GM18507 (cell line): Measurements from ENCODE around the gene ACY1.

ENCODE experiments used
- DNase-seq: peaks from one replicate; pipeline ENCODE4 v3.0.0; 2011; ENCODE audit warnings: low read depth; ENCODE audit not compliant: insufficient read length; ENCODE audit errors: extremely low spot score
- FAIRE-seq: peaks from 2 replicates; lab custom pipeline; 2011; peaks lifted over from hg19 to GRCh38; lab: Jason Lieb, UNC

Gene ACY1

GRCh38 chr3:51998774-51999173, 15.4 kb downstream of the ACY1 start:
- FAIRE-seq (no peak), DNase-seq (no peak)

- DNase-seq (no peak), FAIRE-seq (no peak)
Observed at GRCh38 chr3:51999846-52000245, 16.5 kb downstream of the ACY1 start.

DNA sequence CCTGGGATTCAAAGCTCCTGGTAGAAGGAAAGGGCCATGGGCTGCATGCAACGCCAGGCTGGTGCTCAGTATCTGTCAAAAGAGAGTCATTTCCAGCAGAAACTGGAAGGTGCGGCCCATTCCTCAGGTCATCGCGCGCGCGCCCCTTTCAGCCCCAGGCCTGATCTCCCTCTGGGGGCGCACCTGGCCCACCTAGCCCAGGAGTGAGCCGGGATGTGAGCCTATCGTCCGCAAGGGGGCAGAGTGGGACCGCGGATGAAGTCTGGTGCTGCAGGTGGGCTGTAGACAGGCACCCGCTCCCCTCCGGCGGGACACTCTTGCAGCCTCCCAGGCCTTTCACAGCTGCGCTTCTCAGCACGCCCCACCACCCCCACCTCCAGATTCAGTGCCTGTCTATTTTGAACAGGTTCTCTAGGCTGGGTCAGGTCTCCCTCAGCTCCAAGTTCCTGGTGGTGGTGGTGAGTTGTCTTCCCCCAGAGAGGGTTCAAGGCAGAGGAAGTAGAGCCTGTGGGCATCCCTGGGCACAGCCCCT, 18.2 kb downstream of the ACY1 start:
- FAIRE-seq (peak; percentile 91), DNase-seq (peak; percentile 87)

DNA sequence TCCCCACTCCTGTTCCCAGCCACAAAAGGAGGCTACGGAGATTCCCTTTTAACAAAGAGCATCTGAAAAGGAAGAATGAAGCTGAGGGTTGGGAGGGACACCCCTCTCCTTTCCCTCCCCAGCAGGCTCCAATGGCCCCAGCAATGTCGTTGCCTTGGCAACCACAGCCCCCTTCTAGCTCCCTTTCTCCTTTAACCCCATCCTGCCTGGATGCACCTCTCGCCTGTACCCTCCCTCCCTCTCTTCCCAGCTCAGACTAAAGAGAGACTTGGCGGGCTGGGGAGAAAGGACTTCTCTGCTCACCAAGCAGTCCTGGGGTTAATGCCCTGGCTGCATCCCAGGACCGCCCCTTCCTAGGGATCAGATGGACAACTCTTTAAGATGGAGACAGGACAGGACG, 19.4 kb downstream of the ACY1 start:
- no peak for FAIRE-seq
- no peak for DNase-seq

DNA sequence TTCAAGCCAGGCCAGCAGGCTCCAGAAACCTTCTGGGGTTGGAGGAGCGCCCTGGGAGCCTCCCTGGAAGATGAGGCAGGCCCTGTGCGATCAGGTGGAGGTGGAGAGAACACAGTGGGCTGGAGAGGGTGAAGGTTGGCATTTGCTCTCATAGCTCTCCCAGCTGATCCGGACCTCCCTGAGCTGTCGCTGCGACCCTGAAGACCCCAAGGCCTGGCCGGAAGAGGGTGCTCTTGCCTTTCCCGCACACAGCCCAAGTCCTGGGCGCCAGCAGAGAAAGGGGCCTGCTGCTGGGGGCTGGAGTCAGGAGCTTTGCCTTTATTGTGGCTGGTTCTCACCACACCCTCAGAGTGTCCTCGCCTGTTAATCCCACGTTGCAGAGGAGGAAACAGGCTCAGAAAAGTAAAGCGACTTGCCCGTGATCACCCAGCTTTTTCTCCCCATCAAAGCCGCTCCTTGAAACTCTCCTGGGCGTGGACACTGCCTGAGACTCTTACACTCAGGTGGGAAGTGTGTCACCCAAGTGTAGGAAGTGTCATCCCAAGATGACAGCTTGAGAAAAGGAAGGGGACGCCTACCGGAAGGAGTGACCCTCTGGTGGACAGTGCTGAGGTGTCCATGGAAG, 20.9 kb downstream of the ACY1 start:
- DNase-seq (no peak), FAIRE-seq (no peak)

DNA sequence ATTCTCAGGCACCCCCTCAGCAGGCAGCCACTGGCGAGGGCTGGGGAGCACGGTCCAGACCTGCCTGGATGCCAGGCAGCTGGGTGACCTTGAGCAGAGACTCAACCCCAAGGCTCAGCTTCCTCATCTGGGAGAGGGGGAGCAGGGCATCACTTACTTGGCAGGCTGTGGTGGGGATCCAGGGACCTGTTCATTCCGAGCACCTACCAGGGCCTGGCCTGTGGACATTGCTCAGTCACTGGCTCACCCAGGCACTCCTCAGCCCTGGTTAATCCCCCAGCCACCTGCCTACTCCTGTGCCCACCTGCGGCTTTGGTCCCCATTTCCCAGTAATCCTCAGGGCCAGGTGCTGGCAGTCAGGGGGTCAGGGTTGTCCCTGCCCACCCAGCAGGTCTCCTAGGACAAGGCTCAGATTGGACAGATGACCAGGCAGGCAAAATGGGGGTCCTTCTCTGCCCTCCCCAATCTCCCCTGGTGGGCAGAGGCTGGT, 21.6 kb downstream of the ACY1 start:
- DNase-seq (no peak), FAIRE-seq (no peak)

- DNase-seq, result no peak
- FAIRE-seq, result no peak
Observed at GRCh38 chr3:52005571-52005986, 22.2 kb downstream of the ACY1 start.

DNA sequence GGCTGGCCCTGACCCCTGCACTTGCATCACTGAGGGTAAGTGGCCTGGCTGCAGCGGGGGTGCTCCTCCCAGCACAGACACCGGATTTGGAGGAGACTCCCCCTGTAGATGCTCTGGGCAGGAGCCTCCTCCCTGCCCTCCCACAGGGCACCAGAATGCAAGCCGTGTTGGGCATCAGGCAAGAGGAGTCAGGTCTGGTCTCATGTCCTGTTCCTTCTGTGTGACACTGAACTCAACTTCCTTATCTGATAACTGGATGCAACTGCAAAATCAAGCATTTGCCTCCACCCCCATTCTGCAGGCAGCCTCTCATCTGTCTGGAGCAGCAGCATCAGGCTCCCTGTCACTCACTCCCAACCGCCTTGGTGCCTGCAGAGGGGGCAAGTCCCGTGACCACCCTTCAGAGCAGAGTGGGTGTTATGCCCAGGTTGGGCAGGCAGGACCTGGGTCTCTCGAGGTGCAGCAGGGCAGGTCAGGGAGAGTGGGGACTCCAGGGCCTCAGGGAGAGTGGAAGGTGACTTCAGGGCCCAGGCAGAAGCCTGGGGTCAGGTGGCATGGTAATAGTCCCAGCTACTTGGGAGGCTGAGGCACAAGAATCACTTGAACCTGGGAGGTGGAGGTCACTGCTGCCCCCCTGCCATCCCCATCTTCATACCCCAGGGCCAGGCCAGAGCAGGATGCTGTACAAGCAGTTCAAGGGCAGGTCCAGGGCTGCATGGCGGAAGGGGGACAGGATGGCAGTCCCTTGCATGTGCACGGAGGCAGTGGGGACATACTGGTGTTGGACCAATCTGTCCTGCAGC, 22.9 kb downstream of the ACY1 start:
- DNase-seq (no peak), FAIRE-seq (peak; percentile 21)

DNA sequence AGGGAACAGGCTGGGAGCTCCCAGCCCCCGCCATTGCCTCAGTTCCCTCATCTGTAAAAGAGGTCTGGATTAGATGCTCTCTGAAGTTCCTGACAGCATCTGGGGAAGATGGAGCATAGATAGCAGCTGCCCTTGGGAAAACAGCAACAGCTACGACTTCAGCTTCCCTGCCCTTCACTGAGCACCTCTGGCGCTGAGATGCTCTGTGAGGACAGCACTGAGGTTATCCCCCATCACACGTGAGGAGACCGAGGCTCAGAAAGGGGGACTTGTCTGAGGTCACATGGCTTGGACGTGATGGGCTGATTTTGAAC, 23.4 kb downstream of the ACY1 start:
- FAIRE-seq (no peak), DNase-seq (no peak)

DNA sequence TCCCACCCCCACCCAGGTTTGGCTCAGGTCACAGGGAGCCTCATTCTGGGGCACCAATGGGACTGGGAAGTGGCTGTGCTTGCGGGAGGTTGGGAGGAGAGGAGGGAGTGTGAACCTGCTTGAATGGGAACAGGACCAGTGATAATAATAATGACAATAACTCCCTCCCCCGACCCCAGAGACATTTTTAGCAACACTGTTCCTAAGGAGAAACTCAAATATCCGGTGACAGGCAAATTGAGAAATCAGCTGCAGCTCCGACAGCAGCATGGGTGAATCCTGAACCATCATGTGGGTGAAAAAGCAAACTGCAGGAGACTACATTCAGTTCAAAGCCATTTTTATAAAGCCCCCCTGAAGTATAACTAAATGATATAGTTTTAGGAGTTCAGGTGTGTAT, 24.0 kb downstream of the ACY1 start:
- DNase-seq (no peak), FAIRE-seq (no peak)

- FAIRE-seq (no peak), DNase-seq (no peak)
Observed at GRCh38 chr3:52010431-52010830, 27.1 kb downstream of the ACY1 start.

DNA sequence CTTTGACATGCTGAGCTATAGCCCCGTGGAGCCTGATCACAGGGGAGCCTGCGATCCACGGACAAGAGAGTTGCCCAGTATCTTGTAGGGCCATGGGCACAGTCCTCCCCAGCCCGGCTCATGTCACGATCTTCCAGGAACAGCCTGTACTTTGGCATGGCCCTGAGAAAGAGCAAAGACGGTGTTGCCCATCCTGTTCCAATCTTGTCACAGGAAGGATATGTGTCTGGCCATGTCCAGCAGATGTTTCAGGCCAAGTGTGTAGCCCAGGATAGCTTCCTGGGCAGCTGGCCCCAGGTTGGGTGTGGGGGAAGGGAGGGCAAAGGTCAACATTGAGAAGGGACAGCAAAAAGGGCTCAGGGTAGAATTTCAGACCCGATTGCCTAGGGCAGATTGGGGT, 29.4 kb downstream of the ACY1 start:
- FAIRE-seq, result no peak
- no peak for DNase-seq

DNA sequence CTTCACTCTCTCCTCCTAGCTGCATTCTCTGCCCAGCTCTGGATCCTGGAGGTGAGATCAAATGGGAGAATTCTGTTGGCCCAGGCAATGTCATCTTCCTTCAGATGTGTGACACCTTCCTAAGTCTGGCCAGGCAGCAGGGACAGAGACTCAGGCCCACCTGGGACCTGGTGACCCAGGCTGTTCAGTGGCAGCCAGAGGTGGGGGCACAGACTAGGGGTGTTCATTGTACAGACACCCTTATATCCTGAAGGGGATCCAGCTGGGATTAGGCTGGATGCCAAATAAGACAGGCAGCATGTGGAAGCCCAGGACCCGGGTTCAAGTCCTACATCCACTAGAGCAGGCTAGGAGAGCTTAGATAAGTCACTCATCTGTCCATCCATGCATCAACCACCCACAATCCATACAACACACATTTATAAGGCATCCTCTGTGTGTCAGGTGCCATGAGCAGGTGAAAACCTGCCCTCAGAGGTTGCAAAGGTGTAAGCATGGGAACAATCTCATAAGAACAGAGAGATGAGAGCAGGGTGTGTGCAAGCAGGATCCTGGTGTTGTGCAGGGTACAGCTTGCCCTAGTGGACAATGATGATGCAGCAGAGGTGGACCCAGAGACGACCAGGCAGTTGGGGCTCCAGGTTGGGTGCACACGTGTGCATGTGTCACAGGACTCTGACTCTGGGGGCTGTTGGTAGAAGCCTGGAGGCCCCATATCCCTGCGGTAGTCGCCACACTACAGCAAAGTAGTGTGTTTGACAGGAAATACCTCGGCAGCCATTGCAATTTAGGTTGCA, 30.7 kb downstream of the ACY1 start:
- no peak for DNase-seq
- no peak for FAIRE-seq

DNA sequence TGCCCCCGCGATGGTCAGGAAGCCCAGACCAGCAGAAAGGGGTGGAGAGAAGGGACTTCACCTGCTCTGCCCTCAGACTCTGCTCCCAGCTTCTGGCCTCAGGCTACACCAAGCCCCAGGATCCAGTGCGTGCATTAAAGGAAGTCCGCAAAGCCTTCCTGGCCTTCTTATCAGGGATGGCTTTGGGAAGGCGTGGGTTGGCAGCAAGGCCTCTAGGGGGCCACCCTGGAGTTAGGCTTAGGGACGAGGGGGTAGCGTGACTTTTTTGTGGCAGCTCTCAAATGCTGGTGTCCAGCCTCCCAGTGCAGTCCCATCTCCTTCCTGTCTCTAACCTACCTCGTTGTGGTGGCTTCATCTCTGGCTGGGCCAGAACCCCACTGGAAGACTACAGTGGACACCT, 31.3 kb downstream of the ACY1 start:
- FAIRE-seq, result no peak
- DNase-seq, result no peak

DNA sequence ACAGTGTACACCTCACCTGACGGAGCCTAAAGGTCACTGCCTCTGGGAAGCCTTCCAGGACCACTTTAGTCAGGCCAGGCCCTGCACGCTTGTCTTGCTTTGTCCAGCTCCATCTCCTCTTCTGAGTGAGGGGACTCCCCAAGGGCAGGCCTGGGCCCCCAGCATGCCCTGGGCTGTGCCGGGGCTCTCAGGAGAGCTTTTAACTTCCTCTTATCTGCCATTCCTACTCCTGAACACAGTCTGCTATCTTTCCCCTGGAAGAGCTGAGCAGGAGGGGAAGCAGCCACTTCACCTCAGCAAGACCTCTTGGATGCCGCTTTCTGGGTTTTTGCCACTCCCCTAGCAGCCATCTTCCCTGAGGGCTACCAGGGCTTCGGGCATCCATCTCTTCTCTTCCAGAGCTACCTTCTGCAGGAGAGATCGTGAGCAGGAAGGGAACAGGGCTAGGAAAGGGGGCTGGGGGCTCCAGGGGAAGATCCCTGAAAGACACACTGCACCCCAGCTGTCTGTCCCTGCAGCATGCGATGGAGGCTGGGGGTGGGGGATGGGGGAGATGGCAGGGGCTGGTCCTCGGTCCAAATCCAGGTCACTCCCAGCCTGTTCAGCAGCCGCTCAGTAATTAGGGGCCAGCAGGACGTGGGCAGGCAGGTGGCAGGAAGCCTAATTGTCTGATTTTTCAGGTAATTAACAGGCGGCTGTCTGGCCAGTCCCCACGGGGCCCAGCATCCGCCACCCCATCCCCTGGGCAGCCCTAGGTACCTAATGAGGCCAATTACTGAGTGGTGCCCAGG, 32.3 kb downstream of the ACY1 start:
- FAIRE-seq, result no peak
- DNase-seq, result no peak

- DNase-seq (no peak), FAIRE-seq (no peak)
Observed at GRCh38 chr3:52017586-52017985, 34.3 kb downstream of the ACY1 start.

- FAIRE-seq (no peak), DNase-seq (no peak)
Observed at GRCh38 chr3:52018319-52019000, 35.1 kb downstream of the ACY1 start.

GRCh38 chr3:52019352-52020080, 36.2 kb downstream of the ACY1 start:
- FAIRE-seq (no peak), DNase-seq (no peak)
